SU-DHL-6 (cell line): ENCODE results near the gene FKBP8.

ENCODE experiments used
- EZH2phosphoT487 ChIP-seq: fragments of 200-600 bp; sonication (generic), shearing (Covaris generic); conservative IDR thresholded peaks from 2 replicates; pipeline ENCODE4 v1.6.1; 2018; ENCODE audit warnings: mild to moderate bottlenecking, antibody characterized with exemption, low read length, moderate library complexity, mixed read lengths
- TF ChIP-seq, protein P1 (sequence below): fragments of 200-600 bp; sonication (generic); IDR thresholded peaks from one replicate; pipeline ENCODE4 v1.5.1; 2017; ENCODE audit warnings: antibody characterized with exemption, mild to moderate bottlenecking, low read length, moderate library complexity; ENCODE audit not compliant: insufficient read depth, poor library complexity, severe bottlenecking

DNA sequence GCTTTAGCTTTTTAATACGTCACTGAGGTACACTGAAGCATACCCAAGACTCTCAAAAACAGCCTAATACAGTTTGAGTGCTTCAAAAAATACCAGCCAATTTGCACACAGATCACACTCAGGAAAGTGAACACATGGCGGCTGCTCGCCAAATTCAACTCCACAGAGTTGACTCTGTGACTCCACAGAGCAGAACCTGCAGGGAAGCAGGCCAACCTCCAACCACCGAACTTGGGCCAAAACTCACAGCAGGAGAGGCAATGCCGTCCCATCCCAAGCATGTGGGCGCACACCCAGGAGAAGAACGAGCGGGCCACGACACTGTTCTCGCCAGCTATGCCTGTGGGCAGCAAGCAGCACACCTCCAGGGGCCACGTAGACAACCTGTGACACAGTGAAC is 42.6 kb downstream of the FKBP8 start:
- TF ChIP-seq, protein P1, sequence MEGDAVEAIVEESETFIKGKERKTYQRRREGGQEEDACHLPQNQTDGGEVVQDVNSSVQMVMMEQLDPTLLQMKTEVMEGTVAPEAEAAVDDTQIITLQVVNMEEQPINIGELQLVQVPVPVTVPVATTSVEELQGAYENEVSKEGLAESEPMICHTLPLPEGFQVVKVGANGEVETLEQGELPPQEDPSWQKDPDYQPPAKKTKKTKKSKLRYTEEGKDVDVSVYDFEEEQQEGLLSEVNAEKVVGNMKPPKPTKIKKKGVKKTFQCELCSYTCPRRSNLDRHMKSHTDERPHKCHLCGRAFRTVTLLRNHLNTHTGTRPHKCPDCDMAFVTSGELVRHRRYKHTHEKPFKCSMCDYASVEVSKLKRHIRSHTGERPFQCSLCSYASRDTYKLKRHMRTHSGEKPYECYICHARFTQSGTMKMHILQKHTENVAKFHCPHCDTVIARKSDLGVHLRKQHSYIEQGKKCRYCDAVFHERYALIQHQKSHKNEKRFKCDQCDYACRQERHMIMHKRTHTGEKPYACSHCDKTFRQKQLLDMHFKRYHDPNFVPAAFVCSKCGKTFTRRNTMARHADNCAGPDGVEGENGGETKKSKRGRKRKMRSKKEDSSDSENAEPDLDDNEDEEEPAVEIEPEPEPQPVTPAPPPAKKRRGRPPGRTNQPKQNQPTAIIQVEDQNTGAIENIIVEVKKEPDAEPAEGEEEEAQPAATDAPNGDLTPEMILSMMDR: no peak
- TF ChIP-seq EZH2phosphoT487: no peak
